WTC11 (cell line): ENCODE data around the gene CREB3L1. TPM values are rescaled to one million over a fixed set of nuclear protein-coding genes. Genes with fewer than 3 reads are reported as not detected.

Experiments
- ATAC-seq: fragments of 200-7000 bp; cut with Tn5 transposase; 2 replicates; pipeline ENCODE4 v1.10.0; 2021; ENCODE audit warnings: mild to moderate bottlenecking, moderate library complexity
- CTCF ChIA-PET: fragments of 300-600 bp; sonication (Branson Sonifier 250); formaldehyde crosslinking; loops from one replicate; lab custom pipeline; 2021; ENCODE audit warnings: antibody characterized with exemption; lab: Charles Lee
- POLR2A ChIA-PET: fragments of 350-600 bp; sonication (Branson Sonifier 250); formaldehyde crosslinking; loops from one replicate; lab custom pipeline; 2021; ENCODE audit warnings: antibody characterized with exemption; lab: Charles Lee
- DNase-seq: peaks from one replicate; pipeline ENCODE4 v3.0.0; 2021; ENCODE audit warnings: low spot score
- H3K27ac Mint-ChIP-seq: 2 replicates; pipeline ENCODE4 v1.8.0; 2021; ENCODE audit warnings: mixed read lengths
- H3K27me3 Mint-ChIP-seq: 2 replicates; pipeline ENCODE4 v1.8.0; 2021; ENCODE audit warnings: low read depth, mild to moderate bottlenecking, moderate library complexity, mixed read lengths
- H3K36me3 Mint-ChIP-seq: 2 replicates; pipeline ENCODE4 v1.8.0; 2021; ENCODE audit warnings: mixed read lengths
- H3K4me1 Mint-ChIP-seq: 2 replicates; pipeline ENCODE4 v1.8.0; 2022; ENCODE audit warnings: mixed read lengths
- H3K4me3 Mint-ChIP-seq: 2 replicates; pipeline ENCODE4 v1.8.0; 2021; ENCODE audit warnings: mild to moderate bottlenecking, moderate library complexity, mixed read lengths
- H3K9me3 Mint-ChIP-seq: 2 replicates; pipeline ENCODE4 v1.8.0; 2021; ENCODE audit warnings: mixed read lengths
- ATF1 ChIP-seq: sonication (generic); formaldehyde crosslinking; IDR thresholded peaks from 2 replicates; pipeline ENCODE4 v1.8.1; 2023; ENCODE audit warnings: mild to moderate bottlenecking, moderate library complexity, missing genetic modification reagents
- ATF6 ChIP-seq: sonication (generic); formaldehyde crosslinking; IDR thresholded peaks from 2 replicates; pipeline ENCODE4 v1.8.1; 2023; ENCODE audit warnings: mild to moderate bottlenecking, missing genetic modification reagents
- CTCF ChIP-seq: fragments of 200-600 bp; IDR thresholded peaks from 2 replicates; pipeline ENCODE4 v1.8.0; 2022; ENCODE audit warnings: antibody characterized with exemption
- FOXP1 ChIP-seq: sonication (generic); formaldehyde crosslinking; IDR thresholded peaks from 2 replicates; pipeline ENCODE4 v1.8.0; 2022; ENCODE audit warnings: missing genetic modification reagents, mild to moderate bottlenecking, moderate library complexity, borderline replicate concordance
- IRF2 ChIP-seq: sonication (generic); formaldehyde crosslinking; IDR thresholded peaks from 2 replicates; pipeline ENCODE4 v1.8.0; 2022; ENCODE audit warnings: low read depth, missing genetic modification reagents, borderline replicate concordance
- MAX ChIP-seq: sonication (generic); formaldehyde crosslinking; IDR thresholded peaks from 2 replicates; pipeline ENCODE4 v1.8.0; 2022; ENCODE audit warnings: mild to moderate bottlenecking, missing genetic modification reagents
- NR3C1 ChIP-seq: sonication (generic); formaldehyde crosslinking; conservative IDR thresholded peaks from 2 replicates; pipeline ENCODE4 v1.8.1; 2023; ENCODE audit warnings: low read depth, mild to moderate bottlenecking, missing genetic modification reagents
- OVOL2 ChIP-seq: fragments of 250-450 bp; sonication (Bioruptor Pico); IDR thresholded peaks from 2 replicates; pipeline ENCODE4 v1.9.0; 2021; ENCODE audit warnings: mild to moderate bottlenecking, borderline replicate concordance
- RELA ChIP-seq: sonication (generic); formaldehyde crosslinking; IDR thresholded peaks from 2 replicates; pipeline ENCODE4 v1.8.1; 2022; ENCODE audit warnings: missing genetic modification reagents, mild to moderate bottlenecking, borderline replicate concordance
- SMAD3 ChIP-seq: sonication (generic); formaldehyde crosslinking; IDR thresholded peaks from 2 replicates; pipeline ENCODE4 v1.8.0; 2022; ENCODE audit warnings: missing genetic modification reagents, mild to moderate bottlenecking, borderline replicate concordance
- SOX15 ChIP-seq: fragments of 250-450 bp; sonication (Bioruptor Pico); IDR thresholded peaks from 2 replicates; pipeline ENCODE4 v1.9.0; 2021; ENCODE audit warnings: mild to moderate bottlenecking
- STAT6 ChIP-seq: sonication (generic); formaldehyde crosslinking; conservative IDR thresholded peaks from 2 replicates; pipeline ENCODE4 v1.8.1; 2023; ENCODE audit warnings: mild to moderate bottlenecking, low read depth, missing genetic modification reagents, moderate library complexity
- USF2 ChIP-seq: sonication (generic); formaldehyde crosslinking; IDR thresholded peaks from 2 replicates; pipeline ENCODE4 v1.8.1; 2023; ENCODE audit warnings: mild to moderate bottlenecking, missing genetic modification reagents, moderate library complexity
- ZNF138 ChIP-seq: sonication (generic); formaldehyde crosslinking; conservative IDR thresholded peaks from 2 replicates; pipeline ENCODE4 v1.8.1; 2022; ENCODE audit warnings: mild to moderate bottlenecking, moderate library complexity, missing genetic modification reagents
- ZNF232 ChIP-seq: sonication (generic); formaldehyde crosslinking; IDR thresholded peaks from 2 replicates; pipeline ENCODE4 v1.8.0; 2022; ENCODE audit warnings: mild to moderate bottlenecking, missing genetic modification reagents
- ZNF263 ChIP-seq: sonication (generic); formaldehyde crosslinking; IDR thresholded peaks from 2 replicates; pipeline ENCODE4 v1.8.1; 2022; ENCODE audit warnings: low read depth, mild to moderate bottlenecking, moderate library complexity, missing genetic modification reagents
- ZNF416 ChIP-seq: fragments of 250-450 bp; sonication (Bioruptor Pico); IDR thresholded peaks from 2 replicates; pipeline ENCODE4 v1.9.0; 2021; ENCODE audit warnings: mild to moderate bottlenecking, inconsistent platforms
- ZNF423 ChIP-seq: fragments of 250-450 bp; sonication (Bioruptor Pico); IDR thresholded peaks from 2 replicates; pipeline ENCODE4 v2.1.2; 2022; ENCODE audit warnings: mild to moderate bottlenecking, moderate library complexity
- ZNF532 ChIP-seq: fragments of 250-450 bp; sonication (Bioruptor Pico); IDR thresholded peaks from 2 replicates; pipeline ENCODE4 v1.9.0; 2021; ENCODE audit warnings: mild to moderate bottlenecking, borderline replicate concordance
- total RNA-seq: library from RNA; stranded (reverse); gene quantifications from 3 replicates; pipeline ENCODE4 v1.2.3, GENCODE V29; 2021

The CREB3L1 gene
- total RNA-seq, 1 experiment from 2014 or later: 10.9 TPM

- TF ChIP-seq OVOL2 (CRISPR knock-in tag) (no peak), USF2 (CRISPR knock-in tag) (no peak), SOX15 (CRISPR knock-in tag) (no peak), ATF6 (CRISPR knock-in tag) (no peak), ZNF263 (no peak), ZNF532 (CRISPR knock-in tag) (no peak), ZNF138 (CRISPR knock-in tag) (no peak), FOXP1 (CRISPR knock-in tag) (no peak), NR3C1 (CRISPR knock-in tag) (no peak), IRF2 (CRISPR knock-in tag) (no peak), RELA (CRISPR knock-in tag) (no peak), CTCF (no peak), ATF1 (CRISPR knock-in tag) (no peak), ZNF423 (CRISPR knock-in tag) (no peak), MAX (CRISPR knock-in tag) (no peak), ZNF232 (CRISPR knock-in tag) (no peak), STAT6 (CRISPR knock-in tag) (no peak), ZNF416 (CRISPR knock-in tag) (no peak), SMAD3 (CRISPR knock-in tag) (no peak)
- ChIA-PET POLR2A (interaction anchor here (3.9 kb wide), 1 partner anchor 50 kb away, joined by 23 read pairs; no protein-coding TSS in a partner anchor), CTCF (interaction anchor here (5.4 kb wide), 1 partner anchor 15 kb away, joined by 73 read pairs; the partner anchor contains the start of gene CREB3L1)
- peaks cover 64% of the 10 kb centered on the region for H3K4me1 Mint-ChIP-seq
- DNase-seq (no peak), ATAC-seq (no peak)
- no peak overlapping the region for H3K4me3 Mint-ChIP-seq
- H3K36me3 Mint-ChIP-seq: no peaks in the 10 kb centered on the region
- H3K27ac Mint-ChIP-seq: no peak overlapping the region
- H3K9me3 Mint-ChIP-seq: no peaks in the 10 kb centered on the region
- no peaks in the 10 kb centered on the region for H3K27me3 Mint-ChIP-seq
Observed at GRCh38 chr11:46293066-46293465, 15.6 kb downstream of the CREB3L1 start.
